Epithelial cell of proximal tubule (primary cell): ENCODE data around the gene NFIA. TPM values are rescaled to one million over a fixed set of nuclear protein-coding genes. Genes with fewer than 3 reads are reported as not detected.

Source experiments
- DNase-seq: peaks from one replicate; pipeline ENCODE4 v3.0.0-alpha.2; 2011; ENCODE audit warnings: low read depth
- H3K4me3 ChIP-seq: 2 replicates; pipeline ENCODE4 v1.5.1; 2011; ENCODE audit warnings: low read depth, mild to moderate bottlenecking, low read length
- CTCF ChIP-seq: conservative IDR thresholded peaks from 2 replicates; pipeline ENCODE4 v1.5.1; 2012; ENCODE audit warnings: low read depth, mild to moderate bottlenecking, low read length
- total RNA-seq: library from RNA; depleted of rRNA; stranded (reverse); fragments of >200 nt; gene quantifications from 2 replicates; pipeline ENCODE4 v1.2.3, GENCODE V29; 2015

The NFIA gene
- total RNA-seq, 1 donor from 2014 or later = 1.6 TPM

- H3K4me3 ChIP-seq = no peak overlapping the region
- no peak for TF ChIP-seq CTCF
- no peak for DNase-seq
These were observed 34.1 kb downstream of the NFIA start for GRCh38 chr1:61116421-61116820.

GRCh38 chr1:61117283-61117682 lies 34.9 kb downstream of the NFIA start:
- no peak for TF ChIP-seq CTCF
- H3K4me3 ChIP-seq = no peak overlapping the region
- no peak for DNase-seq

- peak; percentile 7 for TF ChIP-seq CTCF
- no peak for DNase-seq
- no peak overlapping the region for H3K4me3 ChIP-seq
These were observed 36.7 kb downstream of the NFIA start for GRCh38 chr1:61119085-61119484.

DNA sequence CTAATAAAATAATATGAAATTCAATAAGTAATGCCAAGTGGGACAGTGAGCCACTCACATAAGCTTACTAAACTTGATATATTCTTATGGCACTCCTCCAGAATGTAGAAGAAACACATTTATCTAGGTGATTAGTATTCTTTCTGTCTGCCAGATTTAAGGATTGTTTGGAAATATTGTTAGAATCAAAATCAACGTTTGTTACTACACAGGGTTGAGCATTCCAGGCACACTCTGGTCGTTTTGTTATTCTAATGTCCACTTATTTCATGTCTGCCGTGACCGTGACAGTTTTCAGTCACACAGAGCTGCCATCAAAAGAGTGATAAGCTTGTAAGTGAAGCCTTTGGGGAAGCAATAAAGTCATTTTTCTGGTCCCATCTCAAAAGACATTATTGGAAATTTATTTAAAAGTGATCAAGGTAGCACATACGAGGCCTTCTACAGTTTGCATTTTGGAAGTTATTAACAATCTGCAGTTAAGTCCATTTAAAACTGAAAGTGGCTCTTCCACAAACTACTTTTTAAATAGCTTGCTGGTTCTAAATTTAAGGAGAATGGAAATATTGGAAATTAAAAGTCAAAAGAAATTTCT lies 38.0 kb downstream of the NFIA start:
- H3K4me3 ChIP-seq = peak overlapping the region; percentile 42

GRCh38 chr1:61120998-61121397 lies 38.6 kb downstream of the NFIA start:
- no peak for TF ChIP-seq CTCF
- H3K4me3 ChIP-seq = peak overlapping the region; percentile 42
- peak; percentile 59 for DNase-seq

More for the DNA sequence above, 38.0 kb downstream of the NFIA start:
- no peak for TF ChIP-seq CTCF
- no peak for DNase-seq

DNA sequence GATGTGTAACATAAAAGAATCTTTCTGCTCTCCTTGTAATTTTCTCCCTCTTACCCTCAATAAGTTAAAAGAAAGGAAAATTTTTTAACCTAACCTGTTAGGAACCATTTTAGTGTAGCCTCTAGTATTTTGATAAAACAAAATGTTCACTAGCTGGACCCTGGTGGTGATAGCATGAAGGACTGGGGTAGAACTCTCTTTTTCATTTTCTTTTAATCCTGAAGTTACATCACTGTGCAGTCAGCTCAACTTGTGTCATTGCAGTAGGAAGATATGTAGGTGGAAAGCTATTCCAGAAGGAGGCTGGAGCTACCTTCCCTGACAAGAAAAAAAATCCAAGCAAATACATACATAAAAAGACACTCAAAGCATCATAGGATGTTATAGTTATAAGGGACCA lies 39.3 kb downstream of the NFIA start:
- H3K4me3 ChIP-seq = no peak overlapping the region
- no peak for DNase-seq
- no peak for TF ChIP-seq CTCF

- TF ChIP-seq CTCF = no peak
- no peak for DNase-seq
- no peak overlapping the region for H3K4me3 ChIP-seq
These were observed 40.0 kb downstream of the NFIA start for GRCh38 chr1:61122389-61122788.
